HEK293 (cell line): Measurements from ENCODE around the gene GRK2.

Experiments
- CTCF ChIP-seq: fragments of 450-650 bp; formaldehyde crosslinking; IDR thresholded peaks from 2 replicates; pipeline ENCODE4 v1.5.1; 2016; ENCODE audit warnings: missing biosample characterization, missing genetic modification characterization
- ZEB2 ChIP-seq: fragments of 450-650 bp; formaldehyde crosslinking; IDR thresholded peaks from 2 replicates; pipeline ENCODE4 v1.5.1; 2016; ENCODE audit warnings: missing biosample characterization, missing genetic modification characterization
- ZNF114 ChIP-seq: fragments of 450-650 bp; formaldehyde crosslinking; IDR thresholded peaks from 2 replicates; pipeline ENCODE4 v1.5.0; 2017; ENCODE audit warnings: missing biosample characterization, missing genetic modification characterization

GRCh38 chr11:67295846-67296245, 29.6 kb downstream of the GRK2 start:
- TF ChIP-seq ZEB2 (tag by site-specific recombination): no peak
- no peak for TF ChIP-seq ZNF114 (tag by site-specific recombination)
- no peak for TF ChIP-seq CTCF
